Liver (tissue), 9 donors: ENCODE data around the gene ATG10. TPM values are rescaled to one million over a fixed set of nuclear protein-coding genes. Genes with fewer than 3 reads are reported as not detected.

Experiments used
- DNase-seq: peaks from one replicate; pipeline ENCODE4 v3.0.0-alpha.2; 2017; ENCODE audit warnings: low spot score
- H3K27ac ChIP-seq, 2 donors: one replicate each; pipeline ENCODE4 v1.7.0; 2013; ENCODE audit warnings: inconsistent platforms in 2 of 2, low read length in 2 of 2, control low read depth in 1 of 2, low read depth in 1 of 2, mild to moderate bottlenecking in 1 of 2
- H3K27me3 ChIP-seq, 4 donors: one replicate each; pipeline versions ENCODE4 v1.6.1 to v1.7.0; 2013; ENCODE audit warnings: low read length in 3 of 4, inconsistent platforms in 1 of 4, mild to moderate bottlenecking in 1 of 4, moderate library complexity in 1 of 4; ENCODE audit not compliant: control insufficient read depth in 4 of 4, insufficient read depth in 4 of 4
- H3K36me3 ChIP-seq, 4 donors: one replicate each; pipeline versions ENCODE4 v1.6.1 to v1.7.0; 2013; ENCODE audit warnings: low read length in 3 of 4, mild to moderate bottlenecking in 3 of 4, low read depth in 1 of 4, moderate library complexity in 1 of 4; ENCODE audit not compliant: control insufficient read depth in 4 of 4, insufficient read depth in 3 of 4
- H3K4me1 ChIP-seq, 4 donors: one replicate each; pipeline versions ENCODE4 v1.6.1 to v1.7.0; 2013; ENCODE audit warnings: low read length in 3 of 4, mild to moderate bottlenecking in 3 of 4, moderate library complexity in 1 of 4; ENCODE audit not compliant: control insufficient read depth in 4 of 4, insufficient read depth in 4 of 4
- H3K4me3 ChIP-seq, 3 donors: one replicate each; pipeline versions ENCODE4 v1.6.1 to v1.7.0; 2013; ENCODE audit warnings: low read length in 3 of 3, control low read depth in 1 of 3, low read depth in 1 of 3, mild to moderate bottlenecking in 1 of 3
- H3K9ac ChIP-seq, 2 donors: one replicate each; pipeline ENCODE4 v1.7.0; 2013; ENCODE audit warnings: low read length in 2 of 2, mild to moderate bottlenecking in 2 of 2, moderate library complexity in 2 of 2, control low read depth in 1 of 2, low read depth in 1 of 2
- H3K9me3 ChIP-seq, 4 donors: one replicate each; pipeline versions ENCODE4 v1.6.1 to v1.7.0; 2013; ENCODE audit warnings: low read length in 3 of 4; ENCODE audit not compliant: control insufficient read depth in 4 of 4
- ATF3 ChIP-seq: IDR thresholded peaks from 2 replicates; pipeline ENCODE4 v1.6.1; 2016; ENCODE audit warnings: antibody characterized with exemption
- CTCF ChIP-seq: fragments of 150-350 bp; IDR thresholded peaks from 2 replicates; pipeline ENCODE4 v1.5.1; 2017; ENCODE audit warnings: improper control_type of control experiment, low read depth, low read length; ENCODE audit not compliant: missing input control
- FOXA1 ChIP-seq: IDR thresholded peaks from 2 replicates; pipeline ENCODE4 v1.6.1; 2016; ENCODE audit warnings: antibody characterized with exemption
- FOXA2 ChIP-seq: IDR thresholded peaks from 2 replicates; pipeline ENCODE4 v1.6.1; 2016; ENCODE audit warnings: antibody characterized with exemption
- GABPA ChIP-seq, 2 donors: IDR thresholded peaks in 1 of 2; conservative IDR thresholded peaks in 1 of 2; 2 replicates each; pipeline ENCODE4 v1.6.1; 2016; ENCODE audit warnings: antibody characterized with exemption in 2 of 2, mild to moderate bottlenecking in 1 of 2, moderate library complexity in 1 of 2
- HNF4A ChIP-seq, 2 donors: conservative IDR thresholded peaks; 2 replicates each; pipeline ENCODE4 v1.6.1; 2016; ENCODE audit warnings: antibody characterized with exemption in 2 of 2, mild to moderate bottlenecking in 2 of 2
- HNF4G ChIP-seq: IDR thresholded peaks from 2 replicates; pipeline ENCODE4 v1.6.1; 2016; ENCODE audit warnings: antibody characterized with exemption
- MAX ChIP-seq: IDR thresholded peaks from 2 replicates; pipeline ENCODE4 v1.6.1; 2016; ENCODE audit warnings: antibody characterized with exemption
- NR2F2 ChIP-seq: IDR thresholded peaks from 2 replicates; pipeline ENCODE4 v1.6.1; 2016; ENCODE audit warnings: antibody characterized with exemption
- SP1 ChIP-seq: IDR thresholded peaks from 2 replicates; pipeline ENCODE4 v1.6.1; 2018; ENCODE audit warnings: antibody characterized with exemption, mild to moderate bottlenecking
- TAF1 ChIP-seq: conservative IDR thresholded peaks from 2 replicates; pipeline ENCODE4 v1.6.1; 2016; ENCODE audit warnings: antibody characterized with exemption, mild to moderate bottlenecking
- YY1 ChIP-seq: IDR thresholded peaks from 2 replicates; pipeline ENCODE4 v1.6.1; 2016; ENCODE audit warnings: antibody characterized with exemption, mild to moderate bottlenecking
- ZBTB33 ChIP-seq: IDR thresholded peaks from 2 replicates; pipeline ENCODE4 v1.6.1; 2016; ENCODE audit warnings: antibody characterized with exemption
- WGBS: extraction: QIAGEN DNeasy Blood & Tissue Kit; methylation state at CpG from one replicate; pipeline ENCODE4 v1.1.7; 2013; 5-methylcytosine and 5-hydroxymethylcytosine counted together
- polyA plus RNA-seq, 2 donors: library from polyadenylated mRNA; stranded (reverse) in 1 of 2; unstranded in 1 of 2; fragments of 200-250 nt in 1 of 2; fragments of >200 nt in 1 of 2; fragmentation: Nextera tagmentation in 1 of 2; extraction: Ambion mirVana in 1 of 2; gene quantifications; one replicate each; pipeline versions ENCODE4 v1.2.1 to v1.2.3, GENCODE V29; 2013 to 2015
- total RNA-seq, 2 donors: library from RNA; depleted of rRNA; stranded (reverse); fragments of >200 nt; gene quantifications; one replicate each; pipeline ENCODE4 v1.2.3, GENCODE V29; 2014
- donor health status: healthy.
- donor health status: healthy.
- donor health status: healthy.
- donor health status: healthy.
- donor health status: healthy.

The ATG10 gene
- total and polyA plus RNA-seq, 4 donors: 3.1 to 7.8 (median 7.4) TPM

- H3K9me3 ChIP-seq: peaks cover 0 to 2% (median 0%) of the 10 kb centered on the region in 4 donors
- H3K4me1 ChIP-seq: no peaks in the 10 kb centered on the region
- H3K27me3 ChIP-seq: no peaks in the 10 kb centered on the region
- no peak overlapping the region for H3K27ac ChIP-seq
- DNase-seq: no peak
- H3K36me3 ChIP-seq: no peaks in the 10 kb centered on the region
- 98% methylated on average over 2 of the region's 2 CpGs for WGBS
- H3K9ac ChIP-seq: no peak overlapping the region
- no peak overlapping the region for H3K4me3 ChIP-seq
- no peak for TF ChIP-seq SP1
These were observed 272.3 kb downstream of the ATG10 start for GRCh38 chr5:82244151-82244550.

GRCh38 chr5:82244854-82245635 is 273.2 kb downstream of the ATG10 start:
- 79% methylated on average over 6 of the region's 6 CpGs for WGBS
- Histone ChIP-seq H3K9me3 (peaks cover 0 to 2% (median 0%) of the 10 kb centered on the region in 4 donors), H3K4me1 (no peaks in the 10 kb centered on the region), H3K9ac (no peak overlapping the region), H3K36me3 (no peaks in the 10 kb centered on the region), H3K27ac (no peak overlapping the region), H3K4me3 (no peak overlapping the region), H3K27me3 (no peaks in the 10 kb centered on the region)
- DNase-seq: no peak
- no peak for TF ChIP-seq HNF4G
- no peak for TF ChIP-seq ZBTB33
- no peak for TF ChIP-seq NR2F2
- TF ChIP-seq GABPA (IDR thresholded peaks at IDR 0.05 in 1 of 2, conservative IDR thresholded peaks at IDR 0.05 in 1 of 2): no peak
- TF ChIP-seq FOXA2: no peak
- TF ChIP-seq TAF1: no peak
- no peak for TF ChIP-seq CTCF
- no peak for TF ChIP-seq ATF3
- TF ChIP-seq HNF4A (conservative IDR thresholded peaks at IDR 0.05): no peak
- TF ChIP-seq FOXA1: no peak
- TF ChIP-seq MAX: no peak
- TF ChIP-seq YY1: no peak
- TF ChIP-seq SP1: no peak
